ENCODE data around the gene TBX3.

TBX3 gene

DNA sequence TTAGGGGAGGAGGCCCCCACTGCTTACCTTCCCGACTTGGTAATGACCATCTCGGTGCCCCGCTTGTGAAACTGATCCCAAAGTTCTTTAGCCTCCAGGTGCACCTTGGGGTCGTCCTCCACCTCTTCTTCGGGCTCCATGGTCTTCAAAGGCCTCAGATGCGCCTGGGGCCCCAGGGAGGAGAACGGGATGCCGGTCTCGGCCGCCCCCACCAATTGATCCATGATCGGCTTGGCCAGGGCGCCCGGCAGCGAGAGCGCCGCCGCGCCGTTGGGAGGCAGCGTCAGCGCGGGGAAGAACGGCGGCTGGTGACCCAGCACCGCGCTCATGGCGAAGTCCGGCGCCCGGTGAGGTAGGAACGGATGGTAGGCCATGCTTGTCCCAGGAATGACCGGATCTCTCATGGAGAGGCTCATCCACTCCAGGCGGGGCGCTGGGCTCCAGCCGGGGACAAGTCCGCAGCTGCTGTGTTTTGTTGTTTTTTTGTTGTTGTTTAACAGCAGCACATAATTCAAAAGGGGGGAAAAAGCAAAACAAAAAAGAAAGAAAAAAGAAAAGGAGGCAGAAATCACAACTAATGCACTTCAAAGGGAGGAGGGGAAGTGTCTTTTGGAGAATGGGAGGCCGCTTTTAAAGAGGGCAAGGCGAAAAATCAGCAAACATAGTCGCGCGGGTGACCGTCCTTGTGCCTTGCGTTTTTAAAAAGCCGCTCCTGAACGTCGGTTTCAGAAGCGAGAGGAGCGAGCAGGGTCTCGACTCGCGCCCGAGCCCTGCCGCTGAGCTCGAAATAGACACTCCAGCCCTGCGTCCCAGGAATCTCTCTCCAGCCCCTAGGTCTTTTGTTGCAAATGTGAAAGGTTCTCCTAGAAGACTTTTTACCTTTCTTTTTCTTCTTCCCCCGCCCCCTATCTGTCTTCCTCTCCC is 928 bp downstream of the TBX3 start:
- no peak for TF ChIP-seq NFIC (IDR thresholded peaks at IDR 0.05)
- no peak for TF ChIP-seq TEAD4 (IDR thresholded peaks at IDR 0.05)
- TF ChIP-seq EGR1 (IDR thresholded peaks at IDR 0.05): no peak
- no peak for TF ChIP-seq TAF1 (IDR thresholded peaks at IDR 0.05; ENCODE audit: low read depth)
- TF ChIP-seq CEBPB (IDR thresholded peaks at IDR 0.05): no peak
- TF ChIP-seq TCF12 (IDR thresholded peaks at IDR 0.05; ENCODE audit: low read depth): no peak
- TF ChIP-seq, protein P1, sequence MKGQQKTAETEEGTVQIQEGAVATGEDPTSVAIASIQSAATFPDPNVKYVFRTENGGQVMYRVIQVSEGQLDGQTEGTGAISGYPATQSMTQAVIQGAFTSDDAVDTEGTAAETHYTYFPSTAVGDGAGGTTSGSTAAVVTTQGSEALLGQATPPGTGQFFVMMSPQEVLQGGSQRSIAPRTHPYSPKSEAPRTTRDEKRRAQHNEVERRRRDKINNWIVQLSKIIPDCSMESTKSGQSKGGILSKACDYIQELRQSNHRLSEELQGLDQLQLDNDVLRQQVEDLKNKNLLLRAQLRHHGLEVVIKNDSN (IDR thresholded peaks at IDR 0.05): no peak
- no peak for TF ChIP-seq CREB1 (IDR thresholded peaks at IDR 0.05; ENCODE audit: low read depth)
- no peak for TF ChIP-seq YY1 (IDR thresholded peaks at IDR 0.05; ENCODE audit: low read depth)
- TF ChIP-seq FOXM1 (IDR thresholded peaks at IDR 0.05; ENCODE audit: borderline replicate concordance, low read depth): no peak
- no peak for TF ChIP-seq RAD21 (IDR thresholded peaks at IDR 0.05; ENCODE audit: low read depth)
- TF ChIP-seq, protein P2, sequence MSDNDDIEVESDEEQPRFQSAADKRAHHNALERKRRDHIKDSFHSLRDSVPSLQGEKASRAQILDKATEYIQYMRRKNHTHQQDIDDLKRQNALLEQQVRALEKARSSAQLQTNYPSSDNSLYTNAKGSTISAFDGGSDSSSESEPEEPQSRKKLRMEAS (IDR thresholded peaks at IDR 0.05): no peak
- TF ChIP-seq, protein P3, sequence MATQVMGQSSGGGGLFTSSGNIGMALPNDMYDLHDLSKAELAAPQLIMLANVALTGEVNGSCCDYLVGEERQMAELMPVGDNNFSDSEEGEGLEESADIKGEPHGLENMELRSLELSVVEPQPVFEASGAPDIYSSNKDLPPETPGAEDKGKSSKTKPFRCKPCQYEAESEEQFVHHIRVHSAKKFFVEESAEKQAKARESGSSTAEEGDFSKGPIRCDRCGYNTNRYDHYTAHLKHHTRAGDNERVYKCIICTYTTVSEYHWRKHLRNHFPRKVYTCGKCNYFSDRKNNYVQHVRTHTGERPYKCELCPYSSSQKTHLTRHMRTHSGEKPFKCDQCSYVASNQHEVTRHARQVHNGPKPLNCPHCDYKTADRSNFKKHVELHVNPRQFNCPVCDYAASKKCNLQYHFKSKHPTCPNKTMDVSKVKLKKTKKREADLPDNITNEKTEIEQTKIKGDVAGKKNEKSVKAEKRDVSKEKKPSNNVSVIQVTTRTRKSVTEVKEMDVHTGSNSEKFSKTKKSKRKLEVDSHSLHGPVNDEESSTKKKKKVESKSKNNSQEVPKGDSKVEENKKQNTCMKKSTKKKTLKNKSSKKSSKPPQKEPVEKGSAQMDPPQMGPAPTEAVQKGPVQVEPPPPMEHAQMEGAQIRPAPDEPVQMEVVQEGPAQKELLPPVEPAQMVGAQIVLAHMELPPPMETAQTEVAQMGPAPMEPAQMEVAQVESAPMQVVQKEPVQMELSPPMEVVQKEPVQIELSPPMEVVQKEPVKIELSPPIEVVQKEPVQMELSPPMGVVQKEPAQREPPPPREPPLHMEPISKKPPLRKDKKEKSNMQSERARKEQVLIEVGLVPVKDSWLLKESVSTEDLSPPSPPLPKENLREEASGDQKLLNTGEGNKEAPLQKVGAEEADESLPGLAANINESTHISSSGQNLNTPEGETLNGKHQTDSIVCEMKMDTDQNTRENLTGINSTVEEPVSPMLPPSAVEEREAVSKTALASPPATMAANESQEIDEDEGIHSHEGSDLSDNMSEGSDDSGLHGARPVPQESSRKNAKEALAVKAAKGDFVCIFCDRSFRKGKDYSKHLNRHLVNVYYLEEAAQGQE (IDR thresholded peaks at IDR 0.05; ENCODE audit: low read depth): no peak
- TF ChIP-seq ZBTB7A (IDR thresholded peaks at IDR 0.05; ENCODE audit: low read depth): no peak
- no peak for TF ChIP-seq EP300 (IDR thresholded peaks at IDR 0.05; ENCODE audit: borderline replicate concordance)

DNA sequence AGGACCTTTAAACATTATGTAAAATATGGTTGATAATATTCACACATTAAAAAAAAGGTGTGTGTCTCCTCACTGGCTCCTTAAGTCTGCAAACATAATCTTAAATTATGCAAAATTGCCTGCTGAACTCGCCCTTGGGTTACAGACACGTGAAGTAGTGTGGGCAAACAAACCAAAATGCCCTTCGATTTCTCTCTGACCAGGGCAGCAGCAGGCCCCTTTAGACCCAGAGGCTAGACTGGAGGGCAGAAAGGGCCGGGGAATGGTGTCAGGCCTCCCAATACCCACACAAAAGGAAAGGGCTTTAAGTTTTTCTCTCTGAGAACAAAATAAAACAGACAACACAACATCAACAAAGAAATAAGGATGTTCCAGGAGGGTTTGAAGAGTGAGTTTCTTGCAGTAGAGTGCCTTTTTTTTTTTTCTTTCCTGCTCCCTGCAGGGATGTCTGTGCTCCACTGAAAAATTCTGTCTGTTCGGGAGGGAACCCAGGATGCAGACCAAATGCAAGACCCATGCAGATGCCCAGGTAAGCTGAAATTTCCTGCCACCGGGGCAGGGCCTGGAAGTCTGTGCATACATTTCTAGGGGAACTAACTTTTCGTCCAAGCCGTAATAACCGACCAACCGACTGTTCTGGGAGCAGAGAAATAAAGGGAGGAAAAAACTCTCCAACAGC is 1.7 kb downstream of the TBX3 start:
- TF ChIP-seq TEAD4 (IDR thresholded peaks at IDR 0.05) (no peak), EP300 (IDR thresholded peaks at IDR 0.05; ENCODE audit: borderline replicate concordance) (no peak), NFIC (IDR thresholded peaks at IDR 0.05) (no peak), FOXM1 (IDR thresholded peaks at IDR 0.05; ENCODE audit: borderline replicate concordance, low read depth) (no peak), TCF12 (IDR thresholded peaks at IDR 0.05; ENCODE audit: low read depth) (no peak), TAF1 (IDR thresholded peaks at IDR 0.05; ENCODE audit: low read depth) (no peak)
- TF ChIP-seq, protein P2 (IDR thresholded peaks at IDR 0.05): no peak
- TF ChIP-seq, protein P1 (IDR thresholded peaks at IDR 0.05): no peak

DNA sequence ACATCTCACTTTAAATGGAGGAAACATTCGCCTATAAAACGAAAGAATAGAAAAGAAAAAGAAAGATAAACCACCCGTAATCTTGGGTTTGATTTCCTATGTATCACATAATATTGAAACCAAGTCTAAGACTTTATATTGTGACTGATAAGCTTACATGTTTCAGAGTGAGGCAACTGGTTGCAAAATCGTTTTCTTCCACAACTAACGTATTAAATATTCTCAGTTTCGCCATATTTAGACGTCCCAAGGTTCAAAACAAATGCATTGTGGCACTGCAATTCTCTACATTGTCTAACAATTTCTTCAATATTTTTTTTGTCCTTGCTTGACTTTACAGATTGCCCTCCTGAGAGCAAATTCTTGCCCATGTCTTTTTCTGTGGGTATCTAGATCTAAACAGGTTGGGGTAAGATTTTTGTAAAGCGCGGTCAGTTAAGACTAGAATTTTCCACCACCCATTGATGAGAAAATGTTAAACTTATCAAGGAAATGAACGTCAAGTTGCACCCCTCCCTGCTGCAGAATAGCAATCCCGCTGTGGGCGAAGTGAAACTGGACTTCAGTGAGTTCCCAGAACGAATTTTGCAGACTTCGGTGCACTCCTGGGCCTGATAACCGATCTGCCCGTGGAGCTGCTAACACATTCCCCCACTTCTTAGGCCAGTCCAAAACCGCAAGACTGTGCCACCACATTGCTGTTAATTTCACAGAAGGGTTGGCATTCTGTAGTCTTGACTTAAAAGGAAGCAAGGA is 2.7 kb downstream of the TBX3 start:
- TF ChIP-seq EP300 (IDR thresholded peaks at IDR 0.05; ENCODE audit: borderline replicate concordance): no peak
- no peak for TF ChIP-seq EGR1 (IDR thresholded peaks at IDR 0.05)

DNA sequence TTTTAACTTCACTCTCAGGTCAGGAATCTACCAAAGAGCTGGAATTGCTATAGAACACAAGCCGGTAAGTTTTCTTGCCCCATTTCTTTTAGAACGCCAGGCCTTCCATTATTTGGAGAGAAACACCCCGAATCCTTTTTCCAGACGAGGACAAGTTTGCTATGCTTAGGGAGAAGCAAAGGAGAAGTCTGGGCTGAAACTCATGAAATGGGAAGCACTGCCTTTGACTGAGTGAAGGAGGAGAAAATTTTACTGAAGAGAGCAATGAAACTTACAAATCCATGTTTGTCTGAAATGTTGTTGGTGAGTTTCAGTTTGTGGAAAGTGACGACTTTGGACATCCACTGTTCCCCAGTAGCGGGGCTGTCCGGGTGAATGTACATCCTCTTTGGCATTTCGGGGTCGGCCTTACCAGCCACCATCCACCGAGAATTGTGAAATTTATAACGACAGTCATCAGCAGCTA is 3.3 kb downstream of the TBX3 start:
- TF ChIP-seq YY1 (IDR thresholded peaks at IDR 0.05; ENCODE audit: low read depth) (no peak), EGR1 (IDR thresholded peaks at IDR 0.05) (no peak), TCF12 (IDR thresholded peaks at IDR 0.05; ENCODE audit: low read depth) (no peak), TAF1 (IDR thresholded peaks at IDR 0.05; ENCODE audit: low read depth) (no peak), TEAD4 (IDR thresholded peaks at IDR 0.05) (no peak), ZBTB7A (IDR thresholded peaks at IDR 0.05; ENCODE audit: low read depth) (no peak), FOXM1 (IDR thresholded peaks at IDR 0.05; ENCODE audit: borderline replicate concordance, low read depth) (no peak), EP300 (IDR thresholded peaks at IDR 0.05; ENCODE audit: borderline replicate concordance) (no peak), NFIC (IDR thresholded peaks at IDR 0.05) (no peak), RAD21 (IDR thresholded peaks at IDR 0.05; ENCODE audit: low read depth) (no peak), CREB1 (IDR thresholded peaks at IDR 0.05; ENCODE audit: low read depth) (no peak)
- TF ChIP-seq, protein P1 (IDR thresholded peaks at IDR 0.05): no peak
- TF ChIP-seq, protein P3 (IDR thresholded peaks at IDR 0.05; ENCODE audit: low read depth): no peak
